Right kidney (tissue), 1 donor: ENCODE data around the gene PRKAR1B.
A peak's percentile ranks its signal among the peaks of the same experiment; 100 is the strongest.

Experiments
- DNase-seq: peaks from one replicate; pipeline ENCODE4 v3.0.0-alpha.2; 2016

Gene PRKAR1B

GRCh38 chr7:741850-742249, 14.8 kb upstream of the PRKAR1B start:
- DNase-seq: no peak

DNA sequence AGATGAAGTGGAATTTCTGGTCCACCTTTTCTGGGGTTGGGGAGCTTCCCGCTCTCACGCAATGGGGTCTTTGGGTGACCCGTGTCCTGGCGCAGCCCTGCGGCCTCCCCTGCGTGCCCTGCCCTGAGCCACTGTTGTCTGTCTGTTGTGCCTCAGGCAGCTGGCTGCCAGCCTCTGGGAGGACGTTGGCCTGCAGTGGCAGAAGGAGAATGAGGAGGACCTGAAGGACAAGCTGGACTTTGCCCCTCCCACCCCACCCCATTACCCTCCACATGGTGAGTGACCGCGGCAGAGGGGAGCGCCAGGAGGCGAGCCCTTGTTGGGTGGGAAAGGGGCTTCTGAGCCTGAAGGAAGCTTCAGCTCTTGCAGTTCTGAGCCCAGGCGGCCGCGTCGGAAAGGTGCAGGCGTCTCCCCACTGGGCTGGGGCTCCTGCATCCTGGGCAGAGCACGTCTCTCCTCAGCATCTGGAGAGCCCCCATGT, 14.2 kb upstream of the PRKAR1B start:
- no peak for DNase-seq

- no peak for DNase-seq
Observed at GRCh38 chr7:739983-740942, 13.2 kb upstream of the PRKAR1B start.

DNA sequence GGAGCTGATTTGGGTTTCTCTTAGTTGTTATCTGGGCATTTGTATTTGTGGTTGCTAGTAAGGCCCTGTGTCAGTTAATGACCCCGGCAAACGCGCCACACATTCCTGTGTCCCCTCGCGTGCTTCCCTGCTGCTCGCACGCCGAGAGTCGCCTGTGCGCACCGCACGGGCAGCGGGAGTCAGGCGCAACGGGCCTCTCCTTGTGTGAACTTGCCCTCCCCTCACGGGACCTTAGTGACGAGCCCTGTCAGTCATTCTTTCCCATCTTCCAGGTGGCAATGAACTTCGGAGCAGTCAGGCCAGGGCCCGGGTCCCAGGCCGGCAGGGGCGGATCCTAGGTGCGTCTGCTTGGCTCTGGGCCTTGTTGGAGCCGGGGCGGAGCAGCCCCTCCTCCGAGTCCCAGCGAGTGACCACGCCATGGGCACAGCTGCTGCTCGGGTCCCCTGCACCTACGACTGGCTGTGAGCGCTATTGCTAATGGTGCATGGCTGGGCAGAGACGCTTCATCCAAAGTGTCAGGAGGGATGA, 12.4 kb upstream of the PRKAR1B start:
- DNase-seq: no peak

- DNase-seq: no peak
Observed at GRCh38 chr7:738723-739454, 11.8 kb upstream of the PRKAR1B start.

DNA sequence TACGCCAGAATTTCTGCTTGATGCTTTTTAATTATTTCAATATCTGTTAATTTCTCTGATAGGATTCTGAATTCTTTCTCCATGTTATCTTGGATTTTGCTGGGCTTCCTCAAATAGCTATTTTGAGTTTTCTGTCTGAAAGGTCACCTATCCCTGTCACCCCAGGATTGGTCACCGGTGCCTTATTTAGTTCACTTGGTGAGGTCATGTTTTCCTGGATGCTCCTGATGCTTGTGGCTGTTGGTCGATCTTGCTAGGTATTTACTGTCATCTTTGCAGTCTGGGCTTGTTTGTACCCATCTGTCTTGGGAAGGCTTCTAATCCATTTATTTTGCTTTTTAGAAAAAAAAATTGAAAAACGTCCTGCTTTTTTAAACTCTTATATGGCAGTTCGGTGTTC, 11.2 kb upstream of the PRKAR1B start:
- DNase-seq: no peak

GRCh38 chr7:734808-735207, 7.7 kb upstream of the PRKAR1B start:
- DNase-seq: no peak

DNA sequence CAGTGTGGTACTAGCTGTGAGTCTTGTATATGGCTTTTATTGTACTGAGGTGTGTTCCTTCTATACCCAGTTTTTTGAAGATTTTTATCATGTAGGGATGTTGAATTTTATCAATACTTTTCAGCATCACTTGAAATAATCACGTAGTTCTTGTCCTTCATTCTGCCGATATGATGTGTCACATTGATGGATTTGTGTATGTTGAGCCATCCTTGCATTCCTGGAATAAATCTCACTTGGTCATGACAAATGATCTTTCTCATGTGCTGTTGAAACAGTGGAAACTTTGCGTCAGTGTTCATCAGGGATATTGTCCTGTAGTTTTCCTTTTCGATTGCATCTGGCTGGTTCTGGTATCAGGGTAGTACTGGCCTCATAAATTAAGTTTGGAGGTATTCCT, 7.1 kb upstream of the PRKAR1B start:
- DNase-seq: no peak

DNA sequence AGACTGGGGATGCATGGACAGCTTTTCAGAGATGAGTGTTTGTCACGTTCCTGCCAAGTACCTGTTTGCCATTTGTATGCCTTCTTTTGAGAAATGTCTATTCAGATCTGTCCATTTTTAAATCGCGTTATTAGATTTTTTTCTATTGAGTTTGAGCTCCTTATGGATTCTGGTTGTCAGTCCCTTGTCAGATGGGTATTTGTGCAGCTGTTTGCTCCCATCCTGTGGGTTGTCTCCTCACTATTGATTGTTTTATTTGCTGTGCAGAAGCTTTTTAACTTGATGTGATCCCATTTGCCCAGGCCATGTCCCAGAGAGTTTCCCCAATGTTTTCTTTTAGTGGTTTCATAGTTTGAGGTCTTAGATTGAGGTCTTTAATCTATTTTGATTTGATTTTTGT, 5.5 kb upstream of the PRKAR1B start:
- no peak for DNase-seq

DNA sequence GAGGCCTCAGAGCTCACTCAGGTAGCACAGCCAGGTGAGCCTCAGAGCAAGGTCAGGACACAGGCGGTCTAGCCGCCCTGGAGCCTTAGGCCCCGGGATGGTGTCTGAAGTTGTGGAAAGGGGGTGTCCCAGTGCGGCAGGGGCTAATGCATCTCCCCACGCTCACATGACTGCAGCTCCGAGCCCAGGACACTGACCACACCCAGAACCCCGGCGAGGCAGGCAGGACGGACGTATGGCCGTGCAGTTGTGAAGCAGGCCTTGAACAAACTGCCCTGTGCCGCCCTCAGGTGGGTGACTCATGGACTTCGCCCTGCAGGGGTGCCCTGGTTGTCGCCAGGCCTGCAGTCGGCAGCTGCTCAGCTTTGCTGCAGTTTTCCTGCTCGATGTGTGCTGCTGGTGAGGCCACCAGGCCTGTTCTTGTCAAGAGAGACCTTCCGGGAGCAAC, 5.0 kb upstream of the PRKAR1B start:
- no peak for DNase-seq

DNA sequence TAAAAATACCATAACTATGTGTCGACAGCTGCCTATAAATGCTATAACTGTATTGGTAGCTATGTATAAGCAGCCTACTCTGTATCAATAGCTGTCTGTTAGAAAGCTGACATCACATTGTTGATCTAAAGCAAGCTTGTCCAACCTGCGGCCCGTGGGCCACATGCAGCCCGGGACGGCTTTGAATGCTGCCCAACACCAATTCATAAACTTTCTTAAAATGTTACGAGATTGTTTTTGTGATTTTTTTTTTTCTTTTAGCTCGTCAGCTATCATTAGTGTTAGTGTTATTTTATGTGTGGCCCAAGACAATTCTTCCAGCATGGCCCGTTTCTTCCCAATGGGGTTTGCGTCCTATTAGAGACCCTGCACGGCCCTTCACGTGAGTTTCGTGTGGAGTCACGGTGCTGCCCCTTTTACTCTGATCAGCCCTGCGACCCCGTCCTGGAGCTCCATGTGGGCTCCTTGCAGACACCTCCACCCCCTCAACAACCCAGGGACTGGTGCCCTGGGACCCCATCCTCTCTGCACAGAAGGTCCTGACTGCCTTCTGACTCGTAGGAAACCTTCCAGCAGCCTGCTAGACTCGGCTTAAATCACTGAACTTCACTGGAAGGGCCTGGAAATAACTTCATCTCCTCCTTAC, 4.5 kb upstream of the PRKAR1B start:
- no peak for DNase-seq

DNA sequence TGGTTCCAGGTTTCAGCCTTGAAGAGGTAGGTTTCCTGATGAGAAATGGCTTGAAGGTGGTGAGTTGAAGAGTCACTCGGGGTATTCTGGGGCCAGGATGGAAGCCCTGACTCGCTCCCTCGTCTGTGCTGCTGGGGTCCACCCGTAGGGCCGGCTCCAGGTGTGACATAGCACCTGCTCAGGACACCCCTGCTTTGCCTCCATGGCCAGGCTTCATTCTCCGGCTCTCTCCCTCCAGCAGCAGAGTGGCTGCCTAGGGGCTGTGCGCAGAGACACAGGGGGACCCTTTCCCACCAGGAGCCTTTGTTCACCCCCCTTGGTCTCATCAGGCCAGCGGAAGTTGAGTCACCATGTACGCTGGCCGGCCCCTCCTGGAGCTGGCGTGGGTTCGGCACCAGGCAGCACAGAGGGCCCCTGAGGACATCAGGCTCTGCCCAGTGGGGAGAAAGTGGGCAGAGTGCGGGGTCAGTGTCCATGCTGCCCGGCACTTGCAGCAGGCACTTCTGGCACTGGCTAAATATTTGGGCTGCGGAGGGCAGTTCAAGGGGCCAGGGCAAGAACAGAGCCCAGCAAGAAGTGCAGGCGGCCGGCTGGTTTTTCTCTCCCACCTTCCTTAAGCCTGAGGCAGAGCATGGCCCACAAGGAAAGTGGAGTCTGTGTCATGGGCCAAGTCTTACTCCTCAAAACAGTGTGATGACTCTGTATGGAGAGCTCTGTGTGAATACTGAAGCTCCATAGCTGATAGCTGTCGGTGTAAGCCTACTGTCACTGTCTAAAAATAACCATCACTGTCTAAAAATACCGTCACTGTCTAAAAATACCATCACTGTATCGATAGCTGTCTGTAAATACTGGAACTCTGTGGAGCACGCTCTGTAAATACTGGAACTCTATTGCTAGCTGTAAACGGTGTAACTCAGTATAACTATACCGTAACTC, 3.7 kb upstream of the PRKAR1B start:
- DNase-seq: no peak

- DNase-seq: no peak
Observed at GRCh38 chr7:729140-730000, 2.3 kb upstream of the PRKAR1B start.

GRCh38 chr7:728602-729001, 1.5 kb upstream of the PRKAR1B start:
- DNase-seq: no peak

- no peak for DNase-seq
Observed at GRCh38 chr7:727806-728460, 852 bp upstream of the PRKAR1B start.

GRCh38 chr7:726854-727103, 302 bp downstream of the PRKAR1B start:
- DNase-seq: no peak

GRCh38 chr7:726084-726853, 812 bp downstream of the PRKAR1B start, which contains the start of gene DNAAF5:
TSS of gene DNAAF5 (plus strand) at chr7:726699. CDS start at chr7:726721, 22 bp downstream.
- DNase-seq: peak; percentile 76

GRCh38 chr7:725223-726005, 1.7 kb downstream of the PRKAR1B start:
- no peak for DNase-seq
